ENCODE results near the gene SDK1.
A peak's percentile ranks its signal among the peaks of the same experiment; 100 is the strongest.

The SDK1 gene

GRCh38 chr7:4174016-4174415 lies 873.0 kb downstream of the SDK1 start:
- Histone ChIP-seq H3K4me3 (ENCODE audit: low read depth, low read length) (no peak overlapping the region), H3K36me3 (ENCODE audit: control insufficient read depth in 2 of 2, insufficient read depth in 1 of 2, low read length in 2 of 2) (no peaks in the 10 kb centered on the region), H3K27ac (ENCODE audit: extremely low read depth, low read depth, low read length) (no peak overlapping the region), H3K4me1 (ENCODE audit: control insufficient read depth, insufficient read depth, low read length) (no peaks in the 10 kb centered on the region), H3K9me3 (ENCODE audit: control insufficient read depth, insufficient read depth, low read depth, low read length) (no peaks in the 10 kb centered on the region)
- TF ChIP-seq SCRT2 (tag by site-specific recombination; IDR thresholded peaks at IDR 0.05) (peak; percentile 20; the same call in 1 of the 2 replicates), ZNF449 (tag by site-specific recombination; IDR thresholded peaks at IDR 0.05) (no peak)
- ChIA-PET POLR2A (no interaction called here), CTCF (no interaction called here)

- no peak overlapping the region for H3K27ac ChIP-seq (ENCODE audit: extremely low read depth, low read depth, low read length)
- ChIA-PET POLR2A (no interaction called here), CTCF (no interaction called here)
- TF ChIP-seq MYNN (tag by site-specific recombination; IDR thresholded peaks at IDR 0.05; ENCODE audit: borderline replicate concordance) (no peak), ZNF692 (tag by site-specific recombination; IDR thresholded peaks at IDR 0.05) (no peak)
- no peak overlapping the region for H3K4me3 ChIP-seq (ENCODE audit: low read depth, low read length)
- H3K9me3 ChIP-seq (ENCODE audit: control insufficient read depth, insufficient read depth, low read depth, low read length) = no peaks in the 10 kb centered on the region
- no peaks in the 10 kb centered on the region for H3K4me1 ChIP-seq (ENCODE audit: control insufficient read depth, insufficient read depth, low read length)
- H3K36me3 ChIP-seq (ENCODE audit: control insufficient read depth in 2 of 2, insufficient read depth in 1 of 2, low read length in 2 of 2) = no peaks in the 10 kb centered on the region
These were observed 873.4 kb downstream of the SDK1 start for GRCh38 chr7:4174451-4174850.

GRCh38 chr7:4174884-4175283 lies 873.8 kb downstream of the SDK1 start:
- POLR2A ChIA-PET = no interaction called here
- no peak for TF ChIP-seq BCL11B (tag by site-specific recombination; IDR thresholded peaks at IDR 0.05; ENCODE audit: low read depth)
- no peak for TF ChIP-seq ZBTB7A (tag by site-specific recombination; IDR thresholded peaks at IDR 0.05; ENCODE audit: low read depth)
- TF ChIP-seq ZNF544 (tag by site-specific recombination; IDR thresholded peaks at IDR 0.05) = no peak
- no peak for TF ChIP-seq ZNF600 (tag by site-specific recombination; IDR thresholded peaks at IDR 0.05)
- TF ChIP-seq ZNF843 (tag by site-specific recombination; IDR thresholded peaks at IDR 0.05) = no peak
- no peaks in the 10 kb centered on the region for H3K4me1 ChIP-seq (ENCODE audit: control insufficient read depth, insufficient read depth, low read length)
- no peaks in the 10 kb centered on the region for H3K9me3 ChIP-seq (ENCODE audit: control insufficient read depth, insufficient read depth, low read depth, low read length)
- H3K27ac ChIP-seq (ENCODE audit: extremely low read depth, low read depth, low read length) = no peak overlapping the region
- no peak overlapping the region for H3K4me3 ChIP-seq (ENCODE audit: low read depth, low read length)
- H3K36me3 ChIP-seq (ENCODE audit: control insufficient read depth in 2 of 2, insufficient read depth in 1 of 2, low read length in 2 of 2) = no peaks in the 10 kb centered on the region
- CTCF ChIA-PET = no interaction called here

GRCh38 chr7:4175346-4175973 lies 874.4 kb downstream of the SDK1 start:
- no peak overlapping the region for H3K27ac ChIP-seq (ENCODE audit: extremely low read depth, low read depth, low read length)
- H3K4me1 ChIP-seq (ENCODE audit: control insufficient read depth, insufficient read depth, low read length) = no peaks in the 10 kb centered on the region
- H3K4me3 ChIP-seq (ENCODE audit: low read depth, low read length) = no peak overlapping the region
- H3K9me3 ChIP-seq (ENCODE audit: control insufficient read depth, insufficient read depth, low read depth, low read length) = no peaks in the 10 kb centered on the region
- ChIA-PET CTCF (no interaction called here), POLR2A (no interaction called here)
- no peaks in the 10 kb centered on the region for H3K36me3 ChIP-seq (ENCODE audit: control insufficient read depth in 2 of 2, insufficient read depth in 1 of 2, low read length in 2 of 2)
- no peak for TF ChIP-seq ZBTB26 (tag by site-specific recombination; optimal IDR thresholded peaks at IDR 0.05)
- no peak for TF ChIP-seq ATF2 (tag by site-specific recombination; IDR thresholded peaks at IDR 0.05; ENCODE audit: low read depth)
- no peak for TF ChIP-seq ZNF280C (tag by site-specific recombination; IDR thresholded peaks at IDR 0.05)
- TF ChIP-seq ZNF701 (tag by site-specific recombination; IDR thresholded peaks at IDR 0.05) = no peak
- TF ChIP-seq KLF8 (tag by site-specific recombination; IDR thresholded peaks at IDR 0.05) = no peak
- TF ChIP-seq ZNF146 (tag by site-specific recombination; IDR thresholded peaks at IDR 0.05) = no peak
- no peak for TF ChIP-seq ZNF76 (tag by site-specific recombination; IDR thresholded peaks at IDR 0.05; ENCODE audit: borderline replicate concordance, low read depth)
- no peak for TF ChIP-seq ZNF654 (tag by site-specific recombination; IDR thresholded peaks at IDR 0.05; ENCODE audit: low read depth)
- no peak for TF ChIP-seq ZNF768 (tag by site-specific recombination; IDR thresholded peaks at IDR 0.05)
- TF ChIP-seq ZNF292 (tag by site-specific recombination; IDR thresholded peaks at IDR 0.05; ENCODE audit: borderline replicate concordance, low read depth) = no peak
- TF ChIP-seq ZNF426 (tag by site-specific recombination; IDR thresholded peaks at IDR 0.05) = no peak

Measured in HEK293 (cell line).